GM18519 (cell line): Measurements from ENCODE around the gene FAM124B.
"Not testable (repeated sequence)": the region's sequence is repeated elsewhere in the genome, so short reads cannot be mapped to it uniquely, and the experiment has no call there.

Experiments used
- ATAC-seq: cut with Tn5 transposase; IDR thresholded peaks from one replicate; pipeline ENCODE4 v1.9.1; 2021; ENCODE audit warnings: mild to moderate bottlenecking, moderate library complexity; ENCODE audit not compliant: unreplicated experiment, low FRiP score

FAM124B gene

DNA sequence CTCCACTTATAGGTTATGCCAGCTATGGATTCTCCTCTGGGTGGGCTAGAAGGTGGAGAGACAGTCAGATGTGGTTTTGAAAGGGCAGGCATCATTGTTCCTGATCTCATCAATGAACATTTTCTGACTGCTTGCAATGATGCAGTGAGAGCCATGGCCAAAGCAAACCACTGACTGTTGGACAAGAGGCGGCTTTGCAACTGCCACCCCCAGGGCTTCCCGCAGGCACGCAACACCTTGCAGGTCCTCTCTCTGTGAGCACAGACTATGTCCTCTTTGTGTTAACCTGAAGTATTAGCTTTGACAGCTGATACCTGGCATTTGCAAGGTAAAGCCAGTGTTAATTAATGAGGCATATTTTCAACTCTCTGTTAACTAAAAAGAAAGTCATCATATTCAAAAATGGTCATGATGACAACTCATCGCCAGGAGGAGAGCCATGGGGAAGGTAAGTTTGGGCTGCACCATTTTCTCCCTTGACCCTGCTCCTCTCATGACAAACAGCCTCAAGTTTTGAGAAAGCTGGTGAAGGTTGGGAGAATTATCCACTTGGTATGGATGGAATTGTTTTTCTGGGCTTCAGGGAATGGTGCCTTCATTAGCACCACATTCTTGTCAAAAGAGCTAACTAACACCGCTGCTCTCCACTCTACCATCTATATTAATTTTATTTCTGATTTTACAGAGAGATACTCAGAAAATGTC, 14.9 kb upstream of the FAM124B start:
- ATAC-seq: no peak

DNA sequence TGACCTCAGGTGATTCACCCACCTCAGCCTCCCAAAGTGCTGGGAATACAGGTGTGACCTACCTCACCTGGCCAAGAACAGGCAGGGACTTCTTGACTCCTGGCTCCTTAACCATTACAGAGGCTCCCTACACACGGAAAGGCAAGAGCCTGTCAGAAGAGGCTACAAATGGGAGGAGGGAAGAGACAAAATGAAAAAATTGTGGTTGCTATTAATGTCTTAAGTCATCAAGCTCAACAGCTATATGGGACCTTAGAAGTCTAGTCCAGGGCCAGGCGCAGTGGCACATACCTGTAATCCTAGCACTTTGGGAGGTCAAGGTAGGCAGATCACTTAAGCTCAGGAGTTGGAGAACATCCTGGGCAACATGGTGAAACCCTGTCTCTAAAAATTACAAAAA, 11.5 kb upstream of the FAM124B start:
- no peak for ATAC-seq

DNA sequence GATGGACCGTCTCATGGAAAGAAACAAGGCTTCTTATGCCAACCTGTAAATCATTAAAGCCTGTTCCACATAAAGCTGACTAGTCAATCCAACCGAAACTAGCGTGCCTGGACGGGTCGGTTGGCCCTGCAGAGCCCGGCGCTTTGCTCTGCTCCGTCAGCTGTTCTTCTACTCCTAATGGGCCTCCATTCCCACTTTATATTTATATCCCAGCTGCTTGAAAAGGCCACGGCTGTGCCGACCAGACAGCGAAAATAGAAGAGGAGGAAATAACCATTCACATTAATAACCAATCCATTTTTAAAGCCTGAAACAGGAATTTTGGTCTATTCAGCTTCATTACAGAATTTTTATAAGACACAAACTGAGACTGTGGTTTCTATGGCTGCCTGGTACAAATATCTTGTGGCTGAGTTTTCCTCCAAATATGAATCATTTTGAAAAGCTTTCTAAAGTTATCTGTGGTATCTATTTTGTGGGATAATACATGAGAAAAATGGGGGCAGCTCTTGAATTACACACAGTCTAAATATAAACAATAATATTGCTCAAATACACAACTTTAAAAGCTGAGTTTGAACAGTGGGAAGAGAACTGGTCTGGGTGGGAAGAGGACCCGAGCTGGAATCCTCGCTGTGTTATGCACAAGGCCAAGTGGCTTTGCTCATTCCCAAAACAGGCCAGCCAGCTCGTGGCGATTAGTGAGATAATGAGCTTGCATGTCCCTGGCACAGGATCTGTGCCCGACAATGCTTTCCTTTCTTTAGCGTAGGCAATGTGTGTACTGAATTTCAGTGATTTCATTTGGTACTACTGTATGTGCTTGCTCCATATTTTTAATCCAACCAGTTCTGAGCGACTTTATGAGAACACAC, 10.5 kb upstream of the FAM124B start:
- no peak for ATAC-seq

DNA sequence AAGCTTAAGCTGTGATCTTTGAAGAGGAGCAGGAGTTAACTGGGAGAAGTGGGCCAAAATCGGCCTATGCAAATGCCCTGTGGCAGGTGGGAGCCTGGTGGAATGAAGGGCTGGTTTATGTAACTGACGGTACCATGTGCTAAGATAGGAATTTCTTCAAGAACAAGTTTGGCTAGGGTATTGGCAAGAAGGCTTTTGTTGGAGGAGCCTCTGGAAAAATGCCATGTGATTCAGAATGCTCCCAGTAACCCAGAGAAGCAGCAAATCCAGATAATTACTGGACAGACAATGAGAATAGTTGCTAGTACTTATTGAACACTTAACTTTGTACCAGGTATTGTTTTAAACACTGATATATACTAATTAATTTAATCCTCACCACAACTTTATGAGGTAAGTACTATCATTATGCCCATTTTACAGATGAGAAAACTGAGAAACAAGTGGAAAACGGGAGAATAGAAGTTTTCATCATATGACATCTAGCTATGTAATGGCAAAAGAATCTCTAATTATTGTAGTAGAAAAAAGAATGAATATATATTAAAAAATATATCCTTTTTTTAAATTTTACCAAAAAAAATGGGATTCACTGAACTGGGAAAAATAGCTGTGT, 9.1 kb upstream of the FAM124B start:
- ATAC-seq: no peak

DNA sequence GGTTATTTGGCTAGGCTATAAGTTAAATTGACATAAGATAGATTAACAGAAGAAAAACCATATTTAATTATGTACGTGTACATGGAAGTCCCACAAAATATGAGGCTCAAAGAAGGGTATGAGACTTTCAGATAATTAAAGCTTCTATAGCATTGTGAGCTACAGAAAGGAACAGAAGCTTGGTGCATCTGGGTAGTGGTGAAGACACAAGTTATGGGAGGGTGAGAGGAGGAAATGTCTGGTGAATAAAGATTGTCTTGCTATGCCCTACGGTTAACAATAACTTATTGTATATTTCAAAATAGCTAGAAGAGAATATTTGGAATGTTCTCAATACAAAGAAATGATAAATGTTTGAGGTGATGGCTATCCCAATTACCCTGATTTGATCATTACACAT, 6.8 kb upstream of the FAM124B start:
- no peak for ATAC-seq

DNA sequence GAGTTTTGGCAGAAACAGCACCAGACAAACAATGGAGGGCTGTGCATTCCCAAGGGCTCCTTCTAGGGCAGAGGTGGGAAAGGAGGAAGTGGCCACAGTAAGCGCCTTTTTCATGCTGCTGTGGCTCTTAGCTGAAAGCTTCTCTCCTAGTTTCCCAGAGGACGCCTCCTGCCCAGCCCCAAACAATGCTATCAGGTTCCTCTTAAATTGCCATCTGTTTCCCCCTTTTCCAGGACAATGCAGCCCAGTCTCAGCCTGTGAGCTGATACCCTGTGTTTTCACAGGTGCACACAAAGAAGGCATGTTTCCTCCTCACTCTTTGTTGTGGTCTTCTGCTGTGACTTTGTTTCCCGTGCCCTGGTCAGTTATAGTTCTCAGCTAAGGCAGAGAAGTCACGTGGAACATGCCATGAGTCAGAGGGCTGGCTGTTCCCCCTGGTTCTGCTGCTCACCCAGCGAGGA, 5.4 kb upstream of the FAM124B start:
- no peak for ATAC-seq

DNA sequence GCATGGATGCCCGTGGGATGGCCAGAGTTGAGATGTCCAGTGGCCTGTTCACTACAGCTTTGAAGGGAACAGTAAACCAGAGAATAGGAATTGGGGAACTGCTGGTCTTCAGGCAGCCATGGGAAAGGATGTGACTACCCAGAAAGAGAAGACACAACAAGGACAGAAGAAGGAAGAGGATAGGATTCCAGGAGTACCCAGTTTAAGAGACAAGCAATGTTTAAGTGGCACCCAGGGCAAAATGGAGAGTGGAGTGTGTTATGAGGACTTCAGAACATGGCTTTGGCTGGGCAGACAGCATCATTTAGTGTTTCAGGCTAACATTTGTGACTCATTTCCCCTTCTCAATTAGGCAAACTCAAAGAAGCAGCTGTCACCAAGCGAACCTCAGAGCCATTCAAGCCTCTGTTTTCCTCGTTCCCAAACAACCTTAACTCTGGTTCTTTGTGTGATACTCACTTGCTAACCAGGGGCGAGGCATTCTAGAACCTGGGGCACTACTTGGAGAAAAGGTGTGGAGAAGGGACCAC, 4.0 kb upstream of the FAM124B start:
- ATAC-seq: no peak

DNA sequence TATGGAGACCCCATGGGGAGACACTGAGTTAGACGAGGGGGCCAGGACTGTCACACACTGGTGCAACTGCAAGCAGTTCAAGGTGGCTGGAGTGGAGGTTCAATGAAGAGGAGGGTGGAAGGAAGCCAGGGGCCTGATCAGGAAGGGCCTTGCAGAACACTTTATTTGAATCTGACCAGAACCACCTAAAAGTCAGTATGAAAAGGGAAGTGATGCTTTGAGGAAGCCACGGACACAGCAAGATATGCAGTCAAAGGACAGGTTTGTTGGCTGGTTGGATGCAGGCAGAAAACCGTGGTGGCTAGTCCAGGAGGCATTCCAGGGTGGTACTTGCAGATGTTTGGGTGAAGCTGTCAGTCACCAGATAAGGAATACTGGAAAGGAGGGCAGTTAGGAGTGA, 3.5 kb upstream of the FAM124B start:
- ATAC-seq: no peak

DNA sequence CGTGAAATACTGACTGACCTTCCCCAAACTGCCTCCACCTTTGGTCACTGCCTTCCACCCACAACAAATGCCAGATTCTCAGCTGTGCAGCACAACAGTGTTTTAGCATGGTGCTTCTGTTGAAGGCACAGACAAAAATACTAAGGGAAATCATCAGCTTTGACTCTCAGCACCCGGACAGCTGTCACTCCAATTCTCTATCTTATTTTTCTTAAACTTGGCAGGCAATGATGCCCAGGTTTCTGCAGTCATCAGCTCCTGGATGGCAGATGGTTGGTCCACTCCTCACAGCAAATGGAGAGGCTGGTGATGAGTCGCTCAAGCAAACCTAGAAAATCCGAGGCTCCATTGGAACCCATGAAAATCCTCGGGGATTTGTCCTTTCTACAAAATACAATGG, 2.9 kb upstream of the FAM124B start:
- ATAC-seq: no peak

DNA sequence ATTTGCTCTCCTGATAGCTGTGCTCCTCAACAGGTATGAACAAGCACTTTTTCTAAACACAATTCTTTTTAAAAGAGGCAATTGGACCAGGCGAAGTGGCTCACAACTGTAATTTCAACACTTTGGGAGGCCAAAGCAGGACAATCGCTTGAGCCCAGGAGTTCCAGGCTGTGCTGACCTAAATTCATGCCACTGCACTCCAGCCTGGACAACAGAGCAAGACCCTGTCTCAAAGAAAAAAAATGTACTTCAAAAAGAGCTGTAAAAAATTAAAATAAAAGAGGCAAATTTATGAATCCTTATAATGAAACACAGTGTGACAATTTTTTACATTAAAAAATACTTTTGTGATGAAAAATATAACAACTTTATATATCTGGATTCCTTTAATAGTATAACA, 1.8 kb upstream of the FAM124B start:
- no peak for ATAC-seq

DNA sequence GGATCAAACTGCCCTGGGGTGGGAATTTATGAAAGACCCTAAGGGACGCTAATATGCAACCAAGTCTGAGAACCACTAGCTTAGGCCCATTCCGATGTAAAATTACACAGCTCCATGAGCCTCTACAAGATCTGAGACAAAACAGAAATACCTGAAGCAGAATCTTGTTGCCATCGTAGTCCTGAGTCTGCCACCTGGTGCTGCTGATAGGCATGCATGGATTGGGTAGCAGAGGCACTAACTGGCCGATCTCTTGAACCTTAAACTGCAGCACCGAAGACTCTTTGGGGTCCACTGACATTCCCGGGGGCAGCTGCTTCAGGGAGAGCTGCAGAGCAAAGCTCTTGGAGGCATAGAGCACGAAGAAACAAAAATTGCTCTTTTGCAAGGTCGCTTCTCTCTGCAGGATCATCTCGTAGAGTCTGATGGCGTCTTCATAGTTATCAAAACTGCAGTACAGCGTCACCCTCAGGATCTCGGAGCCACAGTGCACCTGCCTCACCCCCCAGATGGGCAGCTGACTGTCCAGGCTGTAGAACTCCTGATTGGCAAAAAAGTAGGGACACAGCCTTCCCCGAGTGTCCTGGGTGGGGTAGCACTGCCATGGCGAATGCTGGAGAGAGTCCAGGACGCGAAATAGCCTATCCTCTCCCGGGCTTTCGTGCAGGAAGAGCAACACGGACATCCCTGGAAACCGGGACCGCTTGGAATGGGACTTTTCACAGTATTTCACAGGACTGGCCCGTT, 848 bp downstream of the FAM124B start:
- ATAC-seq: no peak

DNA sequence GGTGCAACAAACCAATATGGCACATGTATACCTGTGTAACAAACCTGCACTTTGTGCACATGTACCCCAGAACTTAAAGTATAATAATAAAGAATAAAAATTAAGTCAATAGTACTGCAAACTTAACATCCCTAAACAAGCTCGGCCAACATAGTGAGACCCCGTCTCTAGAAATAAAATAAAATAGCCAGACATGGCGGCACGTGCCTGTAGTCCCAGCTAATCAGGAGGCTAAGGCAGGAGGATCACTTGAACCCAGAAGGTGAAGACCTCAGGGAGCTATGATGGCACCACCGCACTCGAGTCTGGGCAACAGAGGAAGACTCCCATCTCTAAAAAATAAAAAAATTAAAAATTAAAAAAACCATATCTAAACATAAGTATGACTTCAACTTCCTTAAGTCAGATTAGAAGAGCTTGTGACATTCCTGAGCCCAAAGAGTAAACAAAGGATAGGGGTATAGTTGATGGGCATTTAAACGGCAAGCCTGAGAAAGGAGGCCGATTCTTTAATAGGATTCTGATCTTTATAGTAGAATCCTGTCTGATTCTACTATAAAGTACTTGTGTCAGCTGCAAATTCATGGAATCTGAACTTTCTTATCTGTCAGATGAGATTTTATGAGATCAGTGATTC, 1.6 kb downstream of the FAM124B start:
- ATAC-seq: no peak

DNA sequence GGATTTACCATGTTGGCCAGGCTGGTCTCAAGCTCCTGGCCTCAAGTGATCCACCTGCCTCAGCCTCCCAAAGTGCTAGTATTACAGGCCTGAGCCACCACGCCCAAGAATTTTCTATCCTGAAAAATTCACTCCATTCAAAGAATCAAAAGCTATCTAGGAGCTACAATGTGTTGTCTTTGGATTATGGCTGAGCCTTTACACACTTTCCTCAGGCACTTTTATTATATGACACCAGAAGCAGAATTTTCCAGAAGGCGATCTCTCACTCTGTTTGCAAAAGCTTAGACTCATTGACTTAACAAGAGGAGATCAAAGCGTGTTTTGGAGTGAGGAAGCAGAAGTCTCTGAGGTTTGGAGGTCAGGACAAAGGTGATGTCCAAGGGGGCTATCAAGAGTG, 3.6 kb downstream of the FAM124B start:
- no peak for ATAC-seq

DNA sequence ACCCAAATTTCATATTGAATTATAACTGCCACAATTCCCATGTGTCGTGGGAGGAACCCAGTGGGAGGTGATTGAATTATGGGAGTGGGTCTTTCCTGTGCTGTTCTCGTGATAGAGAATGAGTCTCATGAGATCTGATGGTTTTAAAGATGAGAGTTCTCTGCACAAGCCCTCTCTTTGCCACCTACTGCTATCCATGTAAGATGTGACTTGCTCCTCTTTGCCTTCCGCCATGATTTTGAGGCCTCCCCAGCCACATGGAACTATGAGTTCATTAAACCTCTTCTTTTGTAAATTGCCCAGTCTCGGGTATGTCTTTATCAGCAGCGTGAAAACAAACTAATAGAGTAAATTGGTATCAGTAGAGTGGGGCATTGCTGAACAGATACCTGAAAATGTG, 4.8 kb downstream of the FAM124B start:
- ATAC-seq: not testable (repeated sequence)

DNA sequence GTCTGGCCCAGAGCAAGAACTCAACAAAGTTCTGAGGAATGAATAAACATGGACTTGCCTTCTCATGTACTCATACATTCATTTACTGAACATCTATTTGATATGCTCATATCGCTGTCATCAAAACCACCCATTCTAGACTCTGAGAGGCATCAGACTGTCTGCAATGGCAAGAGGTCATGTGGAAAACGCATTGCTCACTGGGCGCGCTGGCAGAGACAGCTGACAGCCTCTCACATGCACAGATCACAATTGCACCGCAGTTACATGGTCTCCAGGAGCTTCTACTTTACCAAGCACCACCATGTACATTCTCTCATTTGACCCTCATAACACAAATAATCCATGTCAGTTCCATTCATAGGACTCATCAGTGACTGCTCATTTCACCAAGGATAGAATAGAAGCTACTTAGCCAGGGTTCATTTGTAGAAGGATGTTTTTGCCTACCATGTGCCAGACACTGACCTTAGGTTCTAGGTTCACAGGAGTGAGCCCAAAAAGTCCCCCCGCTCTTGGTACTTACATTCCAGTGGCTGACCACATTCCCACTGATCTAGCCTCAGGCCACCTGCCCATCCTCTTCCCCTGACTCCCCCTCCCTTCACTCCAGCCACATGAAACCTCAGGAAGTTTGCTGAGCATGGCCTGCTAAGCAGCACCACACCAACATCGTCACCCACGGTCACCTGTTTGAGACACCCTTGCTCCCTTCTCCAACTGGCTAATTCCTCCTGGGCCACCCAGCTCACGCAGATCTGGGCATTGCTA, 6.1 kb downstream of the FAM124B start:
- ATAC-seq: no peak

DNA sequence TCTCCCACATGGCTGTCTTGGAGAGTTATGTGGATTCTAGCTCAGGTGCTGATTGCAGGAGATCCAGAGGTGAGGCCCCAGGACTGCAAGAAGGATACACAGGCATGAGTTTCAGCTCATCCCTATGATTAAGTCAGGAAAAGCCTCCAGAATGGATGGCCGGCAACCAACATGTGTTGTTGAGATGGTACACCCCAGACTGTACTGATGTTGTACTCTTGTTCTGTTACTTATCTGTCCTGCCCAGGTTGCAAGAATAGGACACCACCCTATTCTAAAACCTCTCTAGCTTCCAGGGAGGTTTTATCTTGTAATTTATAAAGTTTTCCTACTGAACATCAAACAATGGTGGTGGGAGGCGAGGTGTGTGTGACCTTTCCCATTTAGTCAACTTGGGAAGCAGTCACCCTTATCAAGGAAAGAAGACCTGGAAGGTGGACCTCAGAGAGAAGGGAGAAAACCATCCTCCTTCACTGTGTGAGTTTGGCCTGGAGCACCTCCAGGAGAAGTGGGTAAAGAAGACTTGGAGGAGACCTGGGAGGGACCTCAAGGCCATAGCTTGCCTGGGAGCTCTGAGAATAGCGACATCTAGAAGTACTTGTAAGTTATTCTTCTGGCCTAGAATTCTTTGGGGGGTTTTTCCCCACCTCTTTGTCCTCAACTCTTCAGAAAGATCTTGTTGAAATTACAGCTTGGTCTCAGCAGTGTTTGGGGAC, 8.6 kb downstream of the FAM124B start:
- no peak for ATAC-seq

DNA sequence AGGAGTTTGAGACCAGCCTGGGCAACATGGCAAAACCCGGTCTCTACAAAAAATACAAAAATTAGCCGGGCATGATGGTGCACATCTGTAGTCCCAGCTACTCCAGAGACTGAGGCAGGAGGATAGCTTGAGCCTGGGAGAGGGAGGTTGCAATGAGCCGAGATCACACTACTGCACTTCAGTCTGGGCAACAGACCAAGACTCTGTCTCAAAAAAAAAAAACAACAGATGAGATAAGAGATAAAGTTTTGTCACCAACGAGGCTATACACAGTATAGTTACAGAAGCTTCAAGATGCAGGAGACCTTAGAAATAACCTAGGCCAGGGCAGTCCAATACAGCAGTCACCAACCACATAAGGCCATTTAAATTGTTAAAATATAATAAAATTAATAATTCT, 9.4 kb downstream of the FAM124B start:
- no peak for ATAC-seq

DNA sequence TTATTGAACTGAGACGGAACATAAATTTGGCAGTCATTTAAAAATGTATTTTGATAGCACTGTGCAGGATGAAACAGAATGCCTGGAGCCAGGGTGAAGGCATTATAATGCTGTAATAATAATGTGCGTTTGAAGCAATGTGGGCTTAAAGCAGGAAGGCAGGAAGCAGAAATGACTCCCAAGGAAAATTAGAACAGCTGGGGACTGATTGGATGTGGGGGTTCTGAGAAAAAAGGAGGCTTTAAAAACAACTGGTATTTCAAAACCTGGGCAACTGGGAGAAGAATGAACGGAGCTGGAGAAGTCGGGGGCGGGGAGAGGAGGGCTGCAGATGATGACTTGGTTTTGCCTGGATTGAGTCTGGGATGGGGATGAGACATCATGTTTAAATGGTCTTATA, 12.6 kb downstream of the FAM124B start:
- ATAC-seq: no peak

DNA sequence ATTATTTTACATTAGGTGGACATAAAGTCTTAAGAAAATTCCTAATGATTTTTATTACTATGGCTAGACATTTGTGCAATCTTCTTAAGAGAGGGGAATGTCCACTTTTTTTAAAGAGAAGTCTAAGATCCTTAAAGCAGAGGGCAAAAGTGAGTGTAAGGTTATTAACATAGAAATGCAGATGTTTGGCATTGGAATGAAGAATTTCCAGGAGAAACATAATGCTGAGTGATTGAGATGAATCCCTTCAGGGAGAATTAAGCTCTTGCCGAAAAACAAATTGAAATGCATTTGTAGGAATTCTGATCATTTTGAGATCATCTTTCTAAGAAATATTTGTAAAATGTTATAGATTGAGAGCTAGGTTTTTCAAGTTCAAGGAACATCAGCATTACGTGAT, 15.0 kb downstream of the FAM124B start:
- no peak for ATAC-seq
